Loucy (cell line): ENCODE data around the gene WASL.

Source experiments
- CTCF ChIP-seq: fragments of 200-600 bp; sonication (generic); conservative IDR thresholded peaks from 2 replicates; pipeline ENCODE4 v1.5.1; 2014; ENCODE audit warnings: mild to moderate bottlenecking, antibody characterized with exemption, low read length
- EZH2phosphoT487 ChIP-seq: fragments of 200-600 bp; IDR thresholded peaks from 2 replicates; pipeline ENCODE4 v1.6.1; 2018; ENCODE audit warnings: antibody characterized with exemption, mild to moderate bottlenecking, moderate library complexity, borderline replicate concordance

- TF ChIP-seq CTCF (no peak), EZH2phosphoT487 (no peak)
Observed at GRCh38 chr7:123768493-123768892, 19.7 kb upstream of the WASL start.
